ENCODE measurements around the gene IL10RB. TPM values are rescaled to one million over a fixed set of nuclear protein-coding genes. Genes with fewer than 3 reads are reported as not detected.

Gene IL10RB
- total RNA-seq (2021; fragmentation: NEBNext Ultra II Directional; extraction: Animal tissue kit (Norgen Biotek cat#: 25700)) (2.5 and 3.2 TPM in 2 replicates), polyA plus RNA-seq (2011; rRNA removed) (2.7 and 2.9 TPM in 2 replicates), polyA minus RNA-seq (2011; rRNA and poly(A)+ RNA removed) (4.1 and 4.5 TPM in 2 replicates)
- polyA plus RNA-seq (2011; cell fraction: cytosol; rRNA removed) = 4.7 TPM
- polyA plus RNA-seq (2011; cell fraction: nucleus; rRNA removed) = 2.4 TPM
- 2.2 to 3.1 TPM (median 2.6 TPM) in 4 replicates for polyA plus RNA-seq (2012, experiment 1 of 2)
- polyA plus RNA-seq (2012, experiment 2 of 2) = 1.8 TPM
- 4.1 TPM for polyA plus RNA-seq (2013, experiment 1 of 2)
- 4.9 TPM for polyA plus RNA-seq (2013, experiment 2 of 2)
- polyA minus RNA-seq (2011; cell fraction: cytosol; rRNA and poly(A)+ RNA removed) = 4.0 TPM
- polyA minus RNA-seq (2011; cell fraction: nucleus; rRNA and poly(A)+ RNA removed) = 3.9 TPM
- long read RNA-seq, experiment 1, partial matches to known transcripts = 0 of 1 reads
- long read RNA-seq, experiment 1, other reads (novel, unspliced or antisense) = 1 of 1 reads
- long read RNA-seq, experiment 2, partial matches to known transcripts = 0 of 1 reads
- long read RNA-seq, experiment 2, other reads (novel, unspliced or antisense) = 0 of 1 reads

DNA sequence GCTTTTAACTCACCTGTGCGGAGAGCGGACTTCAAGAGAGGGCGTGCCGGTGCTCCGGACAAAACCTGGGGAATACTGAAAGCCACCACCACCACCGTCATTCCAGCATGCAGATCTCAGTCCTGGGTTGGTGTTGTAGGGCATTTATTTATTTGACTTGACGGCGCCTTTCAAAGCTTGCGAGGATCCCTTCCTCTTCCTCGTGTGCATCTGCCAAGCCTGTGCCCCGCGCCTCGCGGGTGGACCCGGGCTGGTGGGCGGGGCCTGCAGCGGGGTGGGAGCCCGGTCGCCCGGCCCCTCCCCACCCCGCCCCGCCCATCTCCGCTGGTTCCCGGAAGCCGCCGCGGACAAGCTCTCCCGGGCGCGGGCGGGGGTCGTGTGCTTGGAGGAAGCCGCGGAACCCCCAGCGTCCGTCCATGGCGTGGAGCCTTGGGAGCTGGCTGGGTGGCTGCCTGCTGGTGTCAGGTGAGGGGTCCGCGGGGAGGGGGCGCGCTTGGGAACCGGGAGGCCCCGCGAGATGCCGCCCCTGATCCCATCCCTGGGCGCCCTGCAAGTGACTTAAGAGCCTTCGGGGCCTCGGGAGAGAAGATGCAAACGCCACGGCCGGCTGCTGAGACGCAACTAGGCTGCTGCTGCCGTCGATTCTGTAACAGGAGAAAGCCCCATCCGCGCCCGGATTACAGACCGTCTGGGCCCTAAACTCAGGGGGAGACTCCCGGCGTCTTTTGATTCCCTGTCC, at the start of gene IL10RB:
TSS of gene IL10RB (plus strand) at position 318 of the 739 bp plus-strand sequence. CDS start at position 417, 99 bp downstream.
- H2AK5ac ChIP-seq (ENCODE audit: low read depth, low read length) = no peak within 1 kb of the TSS
- H2BK120ac ChIP-seq (replicated peaks; ENCODE audit: low read depth, low read length) = no peak within 1 kb of the TSS
- H3K56ac ChIP-seq (replicated peaks; ENCODE audit: insufficient read length, low read depth, low read length) = peak within 1 kb of the TSS; percentile 7
- no peaks in the 10 kb centered on the region for H3K79me1 ChIP-seq (ENCODE audit: low read depth, low read length)
- peaks cover 0 to 4% (median under 1%) of the 10 kb centered on the region in 4 experiments; a peak in 3 of 7 replicates for H3K4me1 ChIP-seq (replicated peaks in 1 of 4; ENCODE audit: control insufficient read depth in 3 of 4, insufficient read depth in 4 of 4, low read length in 3 of 4)
- no peak within 1 kb of the TSS for H3K4ac ChIP-seq (replicated peaks; ENCODE audit: insufficient read length, low read depth, low read length)
- peak within 1 kb of the TSS; percentile 68 to 71 for H3K4me2 ChIP-seq (ENCODE audit: insufficient read depth in 1 of 2, low read depth in 2 of 2, low read length in 2 of 2)
- H3K9me3 ChIP-seq (ENCODE audit: insufficient read depth in 2 of 2, low read depth in 1 of 2, low read length in 1 of 2) = no peaks in the 10 kb centered on the region
- 3% methylated on average over 28 of the region's 60 CpGs; no CpG with 5 or more reads in 1 of the 2 experiments for WGBS, 2 experiments (ENCODE audit: extremely low coverage in 1 of 2, insufficient coverage in 1 of 2, insufficient read length in 1 of 2, insufficient replicate concordance in 2 of 2, low coverage in 1 of 2, low lambda C conversion rate in 2 of 2, missing lambda C conversion rate in 1 of 2)
- H3K36me3 ChIP-seq (ENCODE audit: control insufficient read depth in 2 of 4, insufficient read depth in 4 of 4, low read length in 3 of 4) = peaks cover 0 to 7% (median 2%) of the 10 kb centered on the region in 4 experiments; a peak in 1 of 8 replicates
- H3K18ac ChIP-seq (ENCODE audit: extremely low read depth, low read length) = no peak within 1 kb of the TSS
- FAIRE-seq (no peak), DNase-seq (ENCODE audit: low read depth in 1 of 2, low spot score in 2 of 2) (peak; percentile 19 to 86)
- H4K8ac ChIP-seq (ENCODE audit: extremely low read depth, insufficient read depth, low read length) = no peak within 1 kb of the TSS; the same call in 1 of the 2 replicates
- H3K23ac ChIP-seq (ENCODE audit: insufficient read length) = no peak within 1 kb of the TSS
- POLR2A ChIA-PET (ENCODE audit: partially characterized antibody) = interaction anchor here (0.6 to 2.5 kb wide), 8 partner anchors 13 to 277 kb away, joined by 3 to 6 read pairs (median 4); partner anchors contain the start of gene IFNAR1
- H3K4me3 ChIP-seq (ENCODE audit: extremely low read depth in 1 of 4, insufficient read depth in 2 of 4, low read depth in 3 of 4, low read length in 4 of 4) = peak within 1 kb of the TSS; percentile 49 to 67 (median 60)
- no peak within 1 kb of the TSS for H3K27ac ChIP-seq (ENCODE audit: low read depth, low read length)
- H2BK20ac ChIP-seq (ENCODE audit: low read length) = no peak within 1 kb of the TSS
- H2BK5ac ChIP-seq (ENCODE audit: low read depth, low read length) = no peak within 1 kb of the TSS
- CTCF ChIA-PET (ENCODE audit: partially characterized antibody) = interaction anchor here (0.6 to 1.7 kb wide), 10 partner anchors 9 to 169 kb away, joined by 3 to 9 read pairs (median 4); no protein-coding TSS in a partner anchor
- H2BK15ac ChIP-seq (ENCODE audit: low read length) = no peak within 1 kb of the TSS
- H4K5ac ChIP-seq (ENCODE audit: insufficient read length, low read depth, low read length) = no peak within 1 kb of the TSS
- no peak within 1 kb of the TSS for H2BK12ac ChIP-seq (ENCODE audit: low read depth, low read length)
- peaks cover 7% of the 10 kb centered on the region; the same call in 1 of the 2 replicates for H3K23me2 ChIP-seq (ENCODE audit: low read depth, low read length)
- H4K20me1 ChIP-seq (replicated peaks in 1 of 2; ENCODE audit: control insufficient read depth in 1 of 2, insufficient read depth in 2 of 2, low read length in 2 of 2) = peaks cover 0 to 5% of the 10 kb centered on the region in 2 experiments
- H4K91ac ChIP-seq (replicated peaks; ENCODE audit: insufficient read length, low read length) = no peak within 1 kb of the TSS
- H3K14ac ChIP-seq (ENCODE audit: insufficient read length) = no peak within 1 kb of the TSS
- H3K9ac ChIP-seq (replicated peaks in 1 of 4; ENCODE audit: extremely low read depth in 1 of 4, low read depth in 3 of 4, low read length in 3 of 4) = peak within 1 kb of the TSS in 3 of 4 experiments; percentile 4 to 34 (median 28); a peak in 4 of 7 replicates
- no peaks in the 10 kb centered on the region for H3K79me2 ChIP-seq (ENCODE audit: control insufficient read depth in 1 of 2, insufficient read depth in 2 of 2, low read length in 2 of 2)
- H2AFZ ChIP-seq (ENCODE audit: low read length) = no peak within 1 kb of the TSS
- no peaks in the 10 kb centered on the region; a peak in 1 of 7 replicates for H3K27me3 ChIP-seq (replicated peaks in 1 of 4; ENCODE audit: control insufficient read depth in 3 of 4, extremely low read depth in 1 of 4, insufficient read depth in 3 of 4, low read length in 3 of 4)
- TF ChIP-seq EP300 (IDR thresholded peaks at IDR 0.05; ENCODE audit: borderline replicate concordance in 1 of 2, low read depth in 2 of 2, low read length in 2 of 2) (no peak), RNF2 (IDR thresholded peaks at IDR 0.05; ENCODE audit: borderline replicate concordance, low read depth, low read length, missing control alignments, poor library complexity, severe bottlenecking) (no peak), RBBP5 (IDR thresholded peaks at IDR 0.05; ENCODE audit: borderline replicate concordance, low read depth, low read length) (no peak), GTF2F1 (IDR thresholded peaks at IDR 0.05; ENCODE audit: borderline replicate concordance, low read depth, low read length) (no peak), POLR2A (IDR thresholded peaks at IDR 0.05; ENCODE audit: control extremely low read depth in 1 of 2, low read depth in 2 of 2, low read length in 2 of 2) (peak in 1 of 2 experiments; percentile 48; a peak in 1 of 3 replicates), EGR1 (IDR thresholded peaks at IDR 0.05; ENCODE audit: borderline replicate concordance, low read depth, low read length) (0 out of 2 replicates have a peak, but pooled peaks have one; percentile 21), MAX (IDR thresholded peaks at IDR 0.05) (no peak), CHD2 (IDR thresholded peaks at IDR 0.05; ENCODE audit: low read length) (0 out of 2 replicates have a peak, but pooled peaks have one; percentile 26)

Measured in H1 (cell line).